GM10266 (cell line): ENCODE measurements around the gene GATA3.

Experiments used
- DNase-seq: peaks from one replicate; pipeline ENCODE4 v3.0.0; 2012; ENCODE audit errors: extremely low spot score
- CTCF ChIP-seq: IDR thresholded peaks from 2 replicates; pipeline ENCODE4 v1.5.1; 2012; ENCODE audit warnings: mild to moderate bottlenecking, low read depth; ENCODE audit not compliant: control insufficient read depth, insufficient read depth; ENCODE audit errors: missing control alignments

The GATA3 gene

GRCh38 chr10:8070440-8070839 is 16.0 kb downstream of the GATA3 start:
- no peak for DNase-seq
- no peak for TF ChIP-seq CTCF

GRCh38 chr10:8071006-8071405 is 16.5 kb downstream of the GATA3 start:
- no peak for TF ChIP-seq CTCF
- no peak for DNase-seq

GRCh38 chr10:8071666-8072065 is 17.2 kb downstream of the GATA3 start:
- TF ChIP-seq CTCF = no peak
- no peak for DNase-seq

GRCh38 chr10:8072211-8072610 is 17.7 kb downstream of the GATA3 start:
- no peak for TF ChIP-seq CTCF
- DNase-seq = no peak

GRCh38 chr10:8073691-8074416 is 19.4 kb downstream of the GATA3 start:
- DNase-seq = no peak
- no peak for TF ChIP-seq CTCF

- TF ChIP-seq CTCF = no peak
- DNase-seq = no peak
These were observed 20.4 kb downstream of the GATA3 start for GRCh38 chr10:8074881-8075280.

- DNase-seq = no peak
- TF ChIP-seq CTCF = no peak
These were observed 21.1 kb downstream of the GATA3 start for GRCh38 chr10:8075282-8076260.
